Ovary (tissue), 9 donors: ENCODE measurements around the gene RIGI. TPM values are rescaled to one million over a fixed set of nuclear protein-coding genes. Genes with fewer than 3 reads are reported as not detected.

Experiments used
- DNase-seq, 5 donors: peaks; one replicate each; pipeline ENCODE4 v3.0.0-alpha.2; 2019 to 2020
- H3K27ac ChIP-seq, 2 donors: fragments of 200-600 bp; one replicate each; pipeline versions ENCODE4 v1.5.1 to v1.8.0; 2019 to 2022
- H3K27me3 ChIP-seq: fragments of 200-600 bp; one replicate; pipeline ENCODE4 v1.8.0; 2022
- H3K36me3 ChIP-seq: fragments of 200-600 bp; sonication (generic); one replicate; pipeline ENCODE4 v1.5.1; 2019
- H3K4me1 ChIP-seq: one replicate; pipeline ENCODE4 v1.8.1; 2013; ENCODE audit warnings: mild to moderate bottlenecking, moderate library complexity; ENCODE audit not compliant: insufficient read depth
- H3K4me3 ChIP-seq: fragments of 200-600 bp; sonication (generic); one replicate; pipeline ENCODE4 v1.5.1; 2017
- H3K9me3 ChIP-seq, 2 donors: fragments of 200-600 bp in 1 of 2; sonication (generic) in 1 of 2; one replicate each; pipeline versions ENCODE4 v1.5.1 to v1.8.1; 2013 to 2019; ENCODE audit warnings: mild to moderate bottlenecking in 1 of 2, moderate library complexity in 1 of 2
- CTCF ChIP-seq, 3 donors: fragments of 450-650 bp in 2 of 3; fragments of 200-600 bp in 1 of 3; IDR thresholded peaks; one replicate each; pipeline versions ENCODE4 v1.5.1 to v1.8.0; 2016 to 2022; ENCODE audit warnings: antibody characterized with exemption in 3 of 3, mild to moderate bottlenecking in 1 of 3
- EP300 ChIP-seq: sonication (generic); formaldehyde crosslinking; IDR thresholded peaks from one replicate; pipeline ENCODE4 v1.6.1; 2017; ENCODE audit warnings: antibody characterized with exemption
- POLR2A ChIP-seq: fragments of 450-650 bp; IDR thresholded peaks from one replicate; pipeline ENCODE4 v1.6.1; 2017; ENCODE audit warnings: antibody characterized with exemption, mild to moderate bottlenecking, moderate library complexity
- WGBS, 3 donors: extraction: QIAGEN DNeasy Blood & Tissue Kit in 1 of 3; methylation state at CpG; one replicate each; pipeline versions ENCODE4 v1.1.5 to v1.1.7; 2013 to 2017; 5-methylcytosine and 5-hydroxymethylcytosine counted together
- intact Hi-C, 4 donors: fragments of 100-400 bp; cut with DNase I; formaldehyde crosslinking; loops; one replicate each; pipeline versions ENCODE4 v1.11.0 to v1.15.1; 2022 to 2023
- polyA plus RNA-seq, 2 donors: library from polyadenylated mRNA; stranded (reverse); fragments of 200-250 nt in 1 of 2; fragments of 350-450 nt in 1 of 2; fragmentation: Illumina TruSeq in 1 of 2; extraction: RNeasy Lipid Tissue Mini Kit (QIAGEN cat#74804) in 1 of 2; gene quantifications; one replicate each; pipeline ENCODE4 v1.2.3, GENCODE V29; 2013 to 2014
- total RNA-seq, 7 donors: library from RNA; depleted of rRNA in 2 of 7; stranded (reverse); fragments of >200 nt in 2 of 7; fragmentation: NEBNext Ultra II Directional in 3 of 7; extraction: Animal tissue kit (Norgen Biotek cat#: 25700) in 3 of 7; gene quantifications; one replicate each; pipeline versions ENCODE4 v1.1.0 to v1.2.4, GENCODE V29; 2016 to 2023
- donor health status: DM: no; HTN: no; CAD: no; lungs with moderate emphysema.
- donor health status: DM: no; HTN: no; CAD: no.
- donor health status: Bipolar disorder and iron deficiency.
- donor health status: DM: yes; HTN: yes; CAD: no.
- donor health status: DM: no; HTN: no; CAD: no.
- donor health status: DM: yes; HTN: yes; CAD: no.

Gene RIGI
- total and polyA plus RNA-seq, 9 donors: 5.4 to 16.7 (median 7.1) TPM

DNA sequence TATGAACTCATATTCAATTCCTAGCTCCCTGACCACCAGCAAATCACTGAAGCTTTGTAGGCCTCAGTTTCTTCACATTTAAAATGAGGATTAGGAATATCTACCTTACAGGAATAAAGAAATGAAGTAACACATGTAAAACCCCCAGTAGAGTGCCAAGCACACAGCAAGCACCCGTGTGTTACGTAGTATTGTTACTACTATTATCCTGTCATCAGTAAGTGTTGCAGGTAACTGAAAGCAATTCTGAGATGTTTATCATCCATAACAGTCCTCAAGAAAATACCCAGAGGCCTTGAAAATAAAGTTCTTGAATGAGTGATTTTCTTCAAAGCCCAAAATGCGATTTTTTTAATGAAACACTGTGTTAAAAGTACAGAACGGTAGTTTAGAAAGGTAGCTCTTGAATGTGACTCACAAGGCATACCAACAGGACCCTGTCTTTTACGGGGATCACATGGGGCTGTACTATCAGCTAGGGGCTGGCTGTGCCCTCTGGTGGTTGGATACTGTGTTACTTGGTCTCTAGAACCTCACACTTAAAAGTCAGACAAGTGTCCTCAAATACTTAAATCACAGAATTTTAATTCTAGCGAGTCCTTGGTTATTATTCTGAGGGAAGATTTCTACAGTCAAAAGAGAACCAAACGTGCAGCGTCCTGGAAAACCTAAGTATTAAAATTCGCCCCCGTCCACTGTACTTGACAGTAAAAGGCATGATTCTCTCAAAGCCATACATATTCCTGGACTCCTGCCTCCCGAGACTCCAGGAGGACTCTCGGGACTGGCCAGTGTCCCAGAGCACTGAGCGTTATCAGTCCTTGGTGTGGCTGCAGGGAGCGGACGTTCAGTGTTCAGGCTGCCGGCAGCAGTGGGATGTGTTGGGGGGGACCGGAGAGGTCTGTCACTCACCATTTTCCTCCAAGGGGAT lies 46.2 kb upstream of the RIGI start:
- no peaks in the 10 kb centered on the region for H3K9me3 ChIP-seq
- H3K36me3 ChIP-seq: no peaks in the 10 kb centered on the region
- peak in 3 of 5 donors; percentile 40 to 57 (median 53) for DNase-seq
- H3K27me3 ChIP-seq: no peaks in the 10 kb centered on the region
- 3 to 4% (median 3%) methylated on average over 17 of the region's 17 CpGs for WGBS, 3 donors
- H3K4me3 ChIP-seq: peak overlapping the region; percentile 50
- no peaks in the 10 kb centered on the region for H3K4me1 ChIP-seq
- H3K27ac ChIP-seq: peak overlapping the region; percentile 63 to 73
- TF ChIP-seq CTCF (IDR thresholded peaks at IDR 0.05) (peak in 2 of 3 donors; percentile 28 to 40), EP300 (no peak), POLR2A (no peak)
- intact Hi-C loops: loop anchor here in 1 of 4 donors (2.0 kb wide), 1 partner anchor 193 kb away; no protein-coding TSS in a partner anchor

DNA sequence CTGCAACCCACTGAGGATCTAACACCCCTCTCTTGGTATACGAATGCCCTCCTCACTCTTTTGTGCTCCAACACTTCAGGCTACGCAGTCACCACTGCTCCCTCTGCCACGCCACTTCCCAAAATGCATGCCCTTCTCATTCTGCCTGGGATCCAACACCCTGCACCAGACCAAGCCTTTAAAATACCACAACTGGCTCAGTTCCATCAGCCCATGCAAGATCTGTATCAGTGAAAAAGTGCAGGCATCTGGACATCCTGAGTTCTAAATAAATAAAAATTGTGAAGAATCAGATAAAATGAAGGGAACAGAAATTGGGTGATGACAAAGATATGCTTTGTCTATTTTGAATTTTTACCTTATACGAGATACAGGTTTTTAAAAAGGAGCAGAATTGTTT lies 44.3 kb upstream of the RIGI start:
- Histone ChIP-seq H3K27ac (no peak overlapping the region), H3K4me1 (no peaks in the 10 kb centered on the region), H3K9me3 (no peaks in the 10 kb centered on the region), H3K36me3 (no peaks in the 10 kb centered on the region), H3K4me3 (no peak overlapping the region), H3K27me3 (no peaks in the 10 kb centered on the region)
- 89 to 93% (median 91%) methylated on average over 4 of the region's 4 CpGs for WGBS, 3 donors
- no peak for DNase-seq
- TF ChIP-seq CTCF (IDR thresholded peaks at IDR 0.05) (no peak), POLR2A (no peak), EP300 (no peak)
- intact Hi-C loops: no loop called here

DNA sequence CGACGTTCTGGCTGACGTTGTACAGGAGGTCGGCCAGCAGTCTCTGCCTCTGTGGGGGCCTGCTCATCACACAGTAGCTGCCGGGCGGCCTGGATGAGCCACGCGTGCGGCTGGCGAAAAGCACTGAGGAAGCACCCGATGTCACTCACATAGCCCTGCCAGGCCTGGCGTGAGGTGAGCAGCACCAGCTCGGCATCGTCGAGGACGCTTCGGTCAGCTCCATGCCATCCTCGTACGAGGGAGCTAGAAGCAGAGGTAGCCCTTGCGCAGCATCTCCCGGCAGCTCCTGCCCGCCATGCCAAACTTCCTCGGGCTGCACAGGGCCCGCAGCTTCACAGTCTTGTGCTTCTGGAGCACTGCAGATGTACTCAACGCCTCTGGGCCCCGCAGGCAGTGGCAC lies 40.8 kb upstream of the RIGI start:
- WGBS, 3 donors: 91 to 94% (median 93%) methylated on average over 26 of the region's 26 CpGs
- intact Hi-C loops: no loop called here
- Histone ChIP-seq H3K27me3 (no peaks in the 10 kb centered on the region), H3K27ac (no peak overlapping the region), H3K9me3 (no peaks in the 10 kb centered on the region), H3K36me3 (no peaks in the 10 kb centered on the region), H3K4me3 (no peak overlapping the region), H3K4me1 (no peaks in the 10 kb centered on the region)
- TF ChIP-seq EP300: no peak
- no peak for TF ChIP-seq POLR2A
- no peak for TF ChIP-seq CTCF (IDR thresholded peaks at IDR 0.05)
- DNase-seq: no peak

- H3K36me3 ChIP-seq: no peaks in the 10 kb centered on the region
- no peak overlapping the region for H3K27ac ChIP-seq
- H3K9me3 ChIP-seq: no peaks in the 10 kb centered on the region
- TF ChIP-seq CTCF (IDR thresholded peaks at IDR 0.05) (no peak), EP300 (no peak), POLR2A (no peak)
- H3K4me1 ChIP-seq: no peaks in the 10 kb centered on the region
- 93 to 94% (median 93%) methylated on average over 6 of the region's 6 CpGs for WGBS, 3 donors
- no peak for DNase-seq
- intact Hi-C loops: no loop called here
- no peaks in the 10 kb centered on the region for H3K27me3 ChIP-seq
- no peak overlapping the region for H3K4me3 ChIP-seq
These were observed 40.0 kb upstream of the RIGI start for GRCh38 chr9:32565967-32566366.
